Measurements from ENCODE around the gene CDC42EP5. TPM values are rescaled to one million over a fixed set of nuclear protein-coding genes. Genes with fewer than 3 reads are reported as not detected.

CDC42EP5 gene
- total RNA-seq, 1 donor from 2014 or later, result 24.5 TPM

- DNase-seq, result no peak
These were observed 46.7 kb downstream of the CDC42EP5 start for GRCh38 chr19:54426291-54426931.

DNA sequence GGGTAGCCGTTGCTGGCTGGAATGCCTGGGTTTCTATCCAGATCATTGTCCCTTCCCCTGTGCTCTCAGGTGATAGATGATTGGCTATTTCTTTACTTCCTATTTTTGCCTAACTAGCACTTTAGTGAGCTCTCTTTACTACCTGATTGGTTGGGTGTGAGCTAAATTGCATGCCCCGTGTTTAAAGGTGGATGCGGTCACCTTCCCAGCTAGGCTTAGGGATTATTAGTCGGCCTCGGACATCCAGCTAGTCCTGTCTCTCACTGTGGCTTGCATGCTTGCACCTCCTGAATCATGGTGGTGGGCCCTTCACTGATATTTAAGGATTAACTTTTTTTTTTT is 47.7 kb downstream of the CDC42EP5 start:
- no peak for DNase-seq

DNA sequence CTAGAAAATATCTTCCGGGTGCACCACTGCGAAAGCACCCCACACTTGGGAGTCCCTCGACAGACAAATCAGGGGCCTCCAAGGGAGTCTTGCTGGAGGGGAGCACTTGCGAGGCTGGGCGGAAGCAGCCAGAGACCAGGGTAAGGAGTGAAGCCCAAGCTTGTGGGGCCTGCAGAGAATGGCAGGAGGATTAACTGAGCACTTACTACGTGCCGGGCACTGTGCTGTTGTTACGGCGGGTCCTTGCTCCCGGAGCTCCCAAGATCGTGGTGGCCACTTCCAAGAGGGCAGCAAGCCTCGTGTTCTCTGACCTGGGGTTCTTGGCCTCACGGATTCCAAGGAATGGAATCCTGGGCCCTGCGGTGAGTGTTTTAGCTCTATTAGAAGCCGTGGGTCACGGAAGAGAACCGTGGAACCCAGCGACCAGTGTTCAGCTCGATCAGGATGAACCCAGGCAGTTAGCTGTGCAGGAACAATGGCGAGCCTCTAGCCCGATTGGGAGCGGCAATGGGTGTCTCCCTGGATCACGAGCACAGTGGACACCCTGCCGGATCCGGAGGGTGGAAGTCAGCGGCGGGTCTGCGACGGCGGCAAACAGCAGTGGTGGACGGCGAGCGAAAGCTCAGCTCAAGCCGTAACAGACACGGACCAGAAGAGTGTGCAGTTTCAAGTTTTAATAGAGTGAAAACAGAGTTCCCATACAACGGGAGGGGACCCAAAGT is 48.3 kb downstream of the CDC42EP5 start:
- no peak for DNase-seq

DNA sequence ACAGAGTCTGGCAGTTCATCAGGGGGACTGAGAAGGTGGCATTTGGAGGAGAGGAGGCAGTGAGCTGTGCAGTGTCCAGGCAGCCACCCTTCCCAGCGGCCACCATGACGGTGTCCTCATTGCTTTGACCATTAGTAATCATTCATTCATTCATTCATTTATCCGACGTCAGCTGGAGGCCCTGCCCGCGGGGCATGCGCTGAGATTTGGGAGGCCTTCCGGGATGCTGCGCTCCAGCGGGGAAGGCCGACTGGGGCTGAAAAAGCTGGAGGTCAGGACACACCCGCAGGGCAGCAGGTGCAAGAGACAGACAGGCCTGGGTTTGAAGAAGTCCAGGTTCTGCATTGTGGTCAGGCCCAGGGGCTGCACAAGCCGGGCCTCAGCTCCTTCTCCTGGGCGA is 48.9 kb downstream of the CDC42EP5 start:
- DNase-seq, result no peak

DNA sequence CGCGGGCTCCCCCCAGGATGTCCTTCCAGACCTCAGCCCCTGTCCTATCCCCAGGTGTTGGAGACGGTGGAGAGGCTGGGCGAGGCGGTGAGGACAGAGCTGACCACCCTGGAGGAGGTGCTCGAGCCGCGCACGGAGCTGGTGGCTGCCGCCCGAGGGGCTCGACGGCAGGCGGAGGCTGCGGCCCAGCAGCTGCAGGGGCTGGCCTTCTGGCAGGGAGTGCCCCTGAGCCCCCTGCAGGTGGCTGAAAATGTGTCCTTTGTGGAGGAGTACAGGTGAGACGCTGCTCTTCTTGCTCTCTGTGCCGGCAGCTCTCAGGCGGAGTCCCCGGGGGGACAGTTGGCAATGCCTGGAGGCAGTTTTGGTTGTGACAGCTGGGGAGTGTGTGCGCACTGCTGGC is 51.0 kb downstream of the CDC42EP5 start:
- no peak for DNase-seq

DNA sequence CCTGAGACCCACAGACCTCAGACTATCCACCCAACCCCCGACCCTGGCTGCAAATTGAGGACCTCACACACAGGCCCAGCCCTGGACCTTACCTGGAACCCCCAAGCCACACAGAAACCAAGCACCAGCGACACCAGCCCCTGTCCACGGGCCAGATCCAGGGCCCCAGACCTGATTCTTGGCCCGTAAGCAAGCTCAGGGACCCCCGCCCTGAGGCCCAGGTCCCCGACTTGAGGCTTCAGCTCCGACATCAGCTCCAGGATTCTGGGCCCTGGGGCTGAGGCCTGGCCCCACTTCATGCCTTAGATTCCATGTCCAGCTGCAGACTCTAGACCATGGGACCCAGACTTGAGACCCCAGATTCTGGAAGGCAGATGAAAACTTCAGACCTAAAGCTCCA is 51.6 kb downstream of the CDC42EP5 start:
- DNase-seq, result no peak

DNA sequence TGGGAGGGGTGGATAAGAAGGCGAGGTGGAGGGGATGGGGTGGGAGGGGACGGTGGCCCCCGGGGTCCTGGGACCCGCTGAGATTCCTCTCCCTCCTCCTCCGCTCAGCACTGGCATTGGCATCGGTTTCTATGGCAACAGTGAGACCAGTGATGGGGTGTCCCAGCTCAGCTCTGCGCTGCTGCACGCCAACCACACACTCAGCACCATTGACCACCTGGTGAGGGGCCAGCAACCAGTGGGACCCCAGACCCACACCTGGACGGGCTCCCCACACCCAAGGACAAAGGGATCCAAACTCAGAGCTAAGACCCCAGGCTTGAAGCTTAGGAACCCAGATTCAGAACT is 52.0 kb downstream of the CDC42EP5 start:
- DNase-seq, result no peak

DNA sequence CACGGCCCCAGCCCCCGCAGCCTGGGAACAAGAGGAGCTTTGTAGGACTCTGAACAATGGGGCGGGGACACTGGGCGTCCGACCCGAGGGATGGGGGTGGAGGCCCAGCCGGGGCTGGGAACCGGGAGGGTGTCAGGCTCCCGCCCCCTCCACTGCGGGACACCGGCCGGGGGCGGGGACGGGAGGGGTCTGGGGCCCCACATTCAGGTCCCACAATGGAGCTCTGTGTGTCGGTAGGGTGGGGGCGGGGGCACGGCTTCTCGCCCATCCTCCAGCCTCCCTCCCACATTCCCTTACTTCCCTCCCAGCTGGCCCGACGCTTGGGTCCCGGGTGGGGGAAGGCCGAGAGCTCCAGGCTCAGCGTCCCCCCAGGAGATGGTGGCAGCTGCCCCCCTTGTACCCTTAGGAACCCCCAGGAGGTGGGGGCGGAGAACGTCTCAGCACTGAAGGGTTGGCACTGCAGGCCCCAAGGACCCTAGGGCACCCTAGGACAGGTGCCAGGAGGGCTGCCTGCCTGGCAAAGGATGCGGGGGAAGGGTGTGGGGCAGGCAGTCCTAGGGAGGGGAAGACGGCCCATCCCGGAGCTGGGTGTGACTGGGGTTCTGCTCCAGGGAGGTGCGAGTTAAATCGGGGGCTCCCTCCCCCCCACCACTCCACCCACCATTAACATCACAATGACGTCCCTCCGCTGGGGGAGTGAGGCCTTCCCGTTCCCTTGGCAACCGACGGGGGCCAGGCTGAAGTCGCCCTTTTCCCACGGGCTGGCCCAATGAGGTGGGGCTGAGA is 52.5 kb downstream of the CDC42EP5 start:
- DNase-seq, result peak; percentile 66

DNA sequence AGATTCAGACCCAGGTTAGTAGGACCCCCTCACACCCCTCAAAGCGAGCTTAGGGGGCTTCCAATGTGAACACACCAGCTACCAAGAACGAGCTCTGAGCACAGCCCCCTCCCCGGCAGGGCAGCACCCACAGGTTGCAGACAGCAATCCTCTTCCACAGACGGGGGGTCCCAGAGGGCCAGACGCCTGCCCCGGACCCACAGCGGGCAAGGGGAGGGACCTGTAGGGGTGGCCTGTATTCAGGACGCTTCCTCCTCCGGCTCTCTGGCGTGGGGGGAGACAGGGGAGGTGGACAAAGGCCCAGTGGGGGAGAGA is 53.1 kb downstream of the CDC42EP5 start:
- no peak for DNase-seq

DNA sequence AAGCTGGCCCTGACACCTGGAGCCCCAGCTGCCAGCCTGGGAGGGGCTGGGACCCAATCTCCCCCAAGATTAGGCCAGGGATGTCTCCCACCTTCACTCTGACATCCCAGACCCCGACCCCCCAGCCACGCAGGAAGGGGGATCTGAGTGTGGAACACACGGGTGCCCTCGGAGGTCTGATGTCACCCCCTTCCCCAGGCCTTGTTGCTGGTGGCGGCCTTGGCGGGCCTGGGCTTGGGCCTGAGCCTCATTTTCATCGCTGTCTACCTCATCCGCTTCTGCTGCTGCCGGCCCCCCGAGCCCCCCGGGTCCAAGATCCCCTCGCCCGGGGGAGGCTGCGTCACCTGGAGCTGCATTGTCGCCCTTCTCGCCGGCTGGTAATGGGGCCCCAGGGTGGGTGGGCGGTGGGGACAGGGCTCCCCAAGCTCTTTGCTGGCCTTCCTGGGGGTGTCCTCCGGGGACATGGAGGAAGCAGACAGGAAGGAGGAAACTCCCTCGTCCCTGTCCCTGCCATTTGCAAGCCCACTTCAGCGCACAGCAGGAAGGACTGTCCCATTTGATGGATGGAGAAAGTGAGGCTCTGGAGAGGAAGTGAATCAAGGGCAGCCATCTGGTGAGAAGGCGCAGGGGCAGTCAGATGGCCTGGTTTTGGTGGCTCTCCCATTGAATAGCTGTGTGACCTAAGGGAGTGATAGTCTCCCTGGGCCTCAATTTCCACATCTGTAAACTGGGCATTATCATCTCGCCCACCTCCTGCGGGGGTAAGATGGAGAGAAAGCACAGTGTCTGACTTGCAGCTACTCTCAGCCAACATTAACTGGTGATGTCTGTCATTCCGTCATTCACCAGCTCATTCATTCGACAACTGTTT is 53.9 kb downstream of the CDC42EP5 start:
- no peak for DNase-seq

DNA sequence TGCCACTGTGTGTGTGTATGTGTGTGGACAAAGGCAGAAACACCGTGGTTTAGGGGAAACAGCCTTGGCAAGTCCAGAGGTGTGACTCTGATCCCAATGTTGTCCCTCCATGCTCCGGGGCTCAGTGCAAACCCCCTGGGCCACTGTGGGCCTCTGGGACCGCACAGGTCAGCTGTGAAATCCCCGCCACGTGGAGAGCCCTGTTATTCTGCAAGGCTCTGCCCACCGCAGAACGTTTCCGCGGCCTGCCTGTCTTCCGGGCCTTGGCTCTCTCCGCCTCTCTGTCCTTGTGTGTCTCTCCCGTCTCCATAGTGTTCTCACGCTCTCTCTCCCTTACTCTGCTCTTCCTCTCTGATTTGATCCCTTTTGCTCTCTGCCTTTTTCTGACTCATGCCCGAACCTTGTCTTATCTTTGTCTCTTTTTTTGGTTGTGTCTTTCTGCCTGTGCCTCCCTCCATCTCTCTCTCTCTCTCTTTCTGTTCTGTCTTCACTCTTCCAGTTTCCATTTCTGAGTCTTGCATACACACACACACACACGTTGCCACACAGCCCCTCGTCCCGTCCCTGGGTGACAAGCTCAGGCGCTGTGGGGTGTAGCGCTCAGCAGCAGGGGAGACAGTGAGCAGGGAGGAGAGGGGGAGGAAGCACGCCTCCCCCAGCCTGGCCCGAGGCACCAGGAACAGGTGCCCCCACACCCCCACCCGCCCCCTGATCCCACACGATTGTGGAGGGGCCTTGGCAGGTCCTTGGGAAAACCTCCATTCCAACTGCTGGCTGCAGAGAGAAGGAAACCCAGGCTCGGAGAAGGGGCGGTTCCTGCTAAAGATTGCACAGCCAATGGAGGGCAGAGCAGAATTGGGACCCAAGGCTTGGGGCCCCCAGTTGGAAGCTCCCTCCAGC is 54.8 kb downstream of the CDC42EP5 start:
- DNase-seq, result no peak

GRCh38 chr19:54416695-54417491 is 56.2 kb downstream of the CDC42EP5 start:
- no peak for DNase-seq

DNA sequence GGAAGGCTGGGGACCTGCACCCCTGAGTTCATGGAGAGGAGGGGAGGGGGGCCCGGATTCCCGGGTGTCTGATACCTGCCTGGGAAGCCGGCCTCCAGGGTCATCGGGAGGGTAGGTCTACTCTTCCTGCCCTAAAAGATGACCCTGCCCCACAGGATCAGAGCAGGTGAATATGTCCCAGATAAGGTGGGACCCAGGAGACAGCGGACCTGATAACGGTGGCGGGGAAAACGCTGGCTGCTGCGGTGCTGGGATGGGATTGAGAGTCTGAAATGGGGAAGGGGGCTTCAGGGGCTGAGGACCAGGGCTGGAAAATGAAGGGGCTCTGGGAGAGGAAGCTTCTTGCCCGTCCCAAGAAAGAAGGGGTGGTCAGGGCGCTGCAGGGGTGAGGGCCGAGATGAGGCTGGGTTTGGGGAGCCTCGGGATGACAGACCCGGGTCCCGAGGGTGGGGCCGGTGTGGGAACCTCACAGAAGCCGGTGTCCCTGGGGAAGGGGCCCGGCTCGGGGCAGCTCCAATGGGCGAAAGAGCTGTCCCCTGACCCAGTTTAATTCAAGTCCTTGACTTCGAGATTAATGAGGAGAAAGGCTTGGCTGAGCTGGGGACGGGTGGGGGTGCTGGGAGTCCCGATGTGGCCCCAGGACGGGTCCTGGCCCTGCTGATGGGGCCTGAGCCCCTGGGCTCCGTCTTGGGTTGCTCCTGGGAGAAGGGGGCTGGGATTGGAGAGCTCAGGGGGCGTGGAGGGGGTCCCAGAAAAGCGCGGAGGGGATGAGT is 57.0 kb downstream of the CDC42EP5 start:
- DNase-seq, result no peak

- DNase-seq, result no peak
These were observed 57.7 kb downstream of the CDC42EP5 start, which contains the start of gene TTYH1 for GRCh38 chr19:54415208-54415900. TTYH1 (plus strand) TSS chr19:54415464; CDS start chr19:54415553, 89 bp downstream.

Small RNA genes lying within 50 kb of the gene (small RNA-seq; reads per million reads assigned to genes)
- gene AC245884.3 (ENCODE audit: low replicate concordance), result not detected

Other genes with a start within 250 kb of the CDC42EP5 start
- not detected for gene LILRA6, start 230.5 kb downstream of the CDC42EP5 start, total RNA-seq
- gene LILRB5, start 216.0 kb downstream of the CDC42EP5 start, total RNA-seq, result 4.1 TPM
- 0.72 TPM for gene LILRB2, start 192.2 kb downstream of the CDC42EP5 start, total RNA-seq
- not detected for gene LILRA5, start 160.1 kb downstream of the CDC42EP5 start, total RNA-seq
- not detected for gene LILRA4, start 134.1 kb downstream of the CDC42EP5 start, total RNA-seq
- gene LAIR1, start 108.4 kb downstream of the CDC42EP5 start, total RNA-seq, result 8.8 TPM
- 15.0 TPM for gene TTYH1, start 57.8 kb downstream of the CDC42EP5 start, total RNA-seq
- 38.4 TPM for gene LENG8, start 24.1 kb downstream of the CDC42EP5 start, total RNA-seq
- 3.6 TPM for gene LENG9, start 9.5 kb downstream of the CDC42EP5 start, total RNA-seq
- gene LAIR2, start 29.5 kb upstream of the CDC42EP5 start, total RNA-seq, result not detected
- not detected for gene LILRA2, start 100.5 kb upstream of the CDC42EP5 start, total RNA-seq
- 0.51 TPM for gene LILRA1, start 120.3 kb upstream of the CDC42EP5 start, total RNA-seq
- 0.51 TPM for gene LILRB1, start 157.2 kb upstream of the CDC42EP5 start, total RNA-seq
- 0.51 TPM for gene LILRB4, start 189.7 kb upstream of the CDC42EP5 start, total RNA-seq